HL-60 (cell line): ENCODE data around the gene NDUFS7.

ENCODE experiments used
- GABPA ChIP-seq: IDR thresholded peaks from 2 replicates; pipeline ENCODE4 v1.6.1; 2012; ENCODE audit warnings: low read depth
- POLR2AphosphoS5 ChIP-seq: IDR thresholded peaks from 2 replicates; pipeline ENCODE4 v1.6.1; 2012; ENCODE audit warnings: low read depth
- REST ChIP-seq: IDR thresholded peaks from 2 replicates; pipeline ENCODE4 v1.6.1; 2012; ENCODE audit warnings: low read depth; ENCODE audit not compliant: insufficient replicate concordance
- TF ChIP-seq, protein P1 (sequence below): IDR thresholded peaks from one replicate; pipeline ENCODE4 v1.5.1; 2011; ENCODE audit warnings: low read length, control low read depth, inconsistent platforms; ENCODE audit not compliant: insufficient read depth

GRCh38 chr19:1349211-1349610 lies 34.5 kb upstream of the NDUFS7 start:
- TF ChIP-seq, protein P1, sequence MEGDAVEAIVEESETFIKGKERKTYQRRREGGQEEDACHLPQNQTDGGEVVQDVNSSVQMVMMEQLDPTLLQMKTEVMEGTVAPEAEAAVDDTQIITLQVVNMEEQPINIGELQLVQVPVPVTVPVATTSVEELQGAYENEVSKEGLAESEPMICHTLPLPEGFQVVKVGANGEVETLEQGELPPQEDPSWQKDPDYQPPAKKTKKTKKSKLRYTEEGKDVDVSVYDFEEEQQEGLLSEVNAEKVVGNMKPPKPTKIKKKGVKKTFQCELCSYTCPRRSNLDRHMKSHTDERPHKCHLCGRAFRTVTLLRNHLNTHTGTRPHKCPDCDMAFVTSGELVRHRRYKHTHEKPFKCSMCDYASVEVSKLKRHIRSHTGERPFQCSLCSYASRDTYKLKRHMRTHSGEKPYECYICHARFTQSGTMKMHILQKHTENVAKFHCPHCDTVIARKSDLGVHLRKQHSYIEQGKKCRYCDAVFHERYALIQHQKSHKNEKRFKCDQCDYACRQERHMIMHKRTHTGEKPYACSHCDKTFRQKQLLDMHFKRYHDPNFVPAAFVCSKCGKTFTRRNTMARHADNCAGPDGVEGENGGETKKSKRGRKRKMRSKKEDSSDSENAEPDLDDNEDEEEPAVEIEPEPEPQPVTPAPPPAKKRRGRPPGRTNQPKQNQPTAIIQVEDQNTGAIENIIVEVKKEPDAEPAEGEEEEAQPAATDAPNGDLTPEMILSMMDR = no peak
- TF ChIP-seq POLR2AphosphoS5 = no peak
- no peak for TF ChIP-seq GABPA
- TF ChIP-seq REST = no peak
